ENCODE measurements around the gene CWC22. TPM values are rescaled to one million over a fixed set of nuclear protein-coding genes. Genes with fewer than 3 reads are reported as not detected.

CWC22 gene
- total and polyA plus RNA-seq, 2 of the 8 experiments (the other 6 are each of a cell fraction or from before 2014, with no cell fraction given) = 3.7 to 34.0 TPM

- H2AK5ac ChIP-seq (ENCODE audit: low read depth, low read length) = no peak overlapping the region
- no peak overlapping the region for H2BK12ac ChIP-seq (ENCODE audit: low read depth, low read length)
- H3K18ac ChIP-seq (ENCODE audit: extremely low read depth, low read length) = no peak overlapping the region
- H3K23ac ChIP-seq (ENCODE audit: insufficient read length) = no peak overlapping the region
- H2BK20ac ChIP-seq (ENCODE audit: low read length) = no peak overlapping the region
- H3K23me2 ChIP-seq (ENCODE audit: low read depth, low read length) = no peaks in the 10 kb centered on the region
- H3K79me1 ChIP-seq (ENCODE audit: low read depth, low read length) = no peaks in the 10 kb centered on the region
- no peak overlapping the region for H3K27ac ChIP-seq (ENCODE audit: low read depth, low read length)
- FAIRE-seq = peak; percentile 13
- H3K9ac ChIP-seq (replicated peaks in 1 of 4; ENCODE audit: extremely low read depth in 1 of 4, low read depth in 3 of 4, low read length in 3 of 4) = no peak overlapping the region
- H3K4me3 ChIP-seq (ENCODE audit: extremely low read depth in 1 of 4, insufficient read depth in 2 of 4, low read depth in 3 of 4, low read length in 4 of 4) = no peak overlapping the region
- H3K14ac ChIP-seq (ENCODE audit: insufficient read length) = no peak overlapping the region
- no peak overlapping the region for H4K8ac ChIP-seq (ENCODE audit: extremely low read depth, insufficient read depth, low read length)
- 85% methylated on average over 4 of the region's 4 CpGs; no CpG with 5 or more reads in 1 of the 2 experiments for WGBS, 2 experiments (ENCODE audit: extremely low coverage in 1 of 2, insufficient coverage in 1 of 2, insufficient read length in 1 of 2, insufficient replicate concordance in 2 of 2, low coverage in 1 of 2, low lambda C conversion rate in 2 of 2, missing lambda C conversion rate in 1 of 2)
- H3K9me3 ChIP-seq (ENCODE audit: insufficient read depth in 2 of 2, low read depth in 1 of 2, low read length in 1 of 2) = no peaks in the 10 kb centered on the region
- TF ChIP-seq USF2 (IDR thresholded peaks at IDR 0.05; ENCODE audit: low read length) (no peak), SP2 (IDR thresholded peaks at IDR 0.05; ENCODE audit: low read length) (no peak), BRCA1 (IDR thresholded peaks at IDR 0.05; ENCODE audit: low read depth, low read length) (no peak), CTCF (IDR thresholded peaks at IDR 0.05; ENCODE audit: control extremely low read depth in 1 of 3, insufficient read depth in 1 of 3, low read depth in 1 of 3, low read length in 3 of 3) (no peak)
- no peak overlapping the region for H2BK15ac ChIP-seq (ENCODE audit: low read length)
- no peak overlapping the region for H2BK120ac ChIP-seq (replicated peaks; ENCODE audit: low read depth, low read length)
- no peak overlapping the region for H3K56ac ChIP-seq (replicated peaks; ENCODE audit: insufficient read length, low read depth, low read length)
- H3K27me3 ChIP-seq (replicated peaks in 1 of 4; ENCODE audit: control insufficient read depth in 3 of 4, extremely low read depth in 1 of 4, insufficient read depth in 3 of 4, low read length in 3 of 4) = no peaks in the 10 kb centered on the region
- H3K79me2 ChIP-seq (ENCODE audit: control insufficient read depth in 1 of 2, insufficient read depth in 2 of 2, low read length in 2 of 2) = no peaks in the 10 kb centered on the region
- POLR2A ChIA-PET (ENCODE audit: partially characterized antibody) = no interaction called here
- DNase-seq (ENCODE audit: low read depth in 1 of 2, low spot score in 2 of 2) = no peak
- no peaks in the 10 kb centered on the region for H3K4me1 ChIP-seq (replicated peaks in 1 of 4; ENCODE audit: control insufficient read depth in 3 of 4, insufficient read depth in 4 of 4, low read length in 3 of 4)
- no peak overlapping the region for H4K91ac ChIP-seq (replicated peaks; ENCODE audit: insufficient read length, low read length)
- H4K20me1 ChIP-seq (replicated peaks in 1 of 2; ENCODE audit: control insufficient read depth in 1 of 2, insufficient read depth in 2 of 2, low read length in 2 of 2) = no peaks in the 10 kb centered on the region
- no peak overlapping the region for H3K4ac ChIP-seq (replicated peaks; ENCODE audit: insufficient read length, low read depth, low read length)
- H3K4me2 ChIP-seq (ENCODE audit: insufficient read depth in 1 of 2, low read depth in 2 of 2, low read length in 2 of 2) = no peak overlapping the region
- no peak overlapping the region for H4K5ac ChIP-seq (ENCODE audit: insufficient read length, low read depth, low read length)
- CTCF ChIA-PET (ENCODE audit: partially characterized antibody) = no interaction called here
- no peak overlapping the region for H2BK5ac ChIP-seq (ENCODE audit: low read depth, low read length)
- H3K36me3 ChIP-seq (ENCODE audit: control insufficient read depth in 2 of 4, insufficient read depth in 4 of 4, low read length in 3 of 4) = no peaks in the 10 kb centered on the region
- H2AFZ ChIP-seq (ENCODE audit: low read length) = 0 out of 2 replicates have a peak overlapping the region, but pooled peaks have one; percentile 15
These were observed 5.4 kb upstream of the CWC22 start for GRCh38 chr2:180012523-180012922.

Measured in H1 (cell line).